GM13977 (cell line): ENCODE data around the gene TFF1.
A peak's percentile ranks its signal among the peaks of the same experiment; 100 is the strongest.

Experiments used
- DNase-seq: peaks from one replicate; pipeline ENCODE4 v3.0.0; 2012; ENCODE audit warnings: low spot score
- in situ Hi-C: fragments of 300-500 bp; cut with MboI; formaldehyde crosslinking; loops from one replicate; pipeline ENCODE4 v1.12.0; 2022; ENCODE audit warnings: low sequenced_read_pairs, low pct_unique_long_range_greater_than_20kb, mixed read lengths, inconsistent platforms; ENCODE audit not compliant: unreplicated experiment
- TF ChIP-seq, protein P1 (sequence below): IDR thresholded peaks from 2 replicates; pipeline ENCODE4 v1.5.1; 2012; ENCODE audit warnings: mild to moderate bottlenecking, control low read depth; ENCODE audit not compliant: insufficient read depth; ENCODE audit errors: extremely low read depth, missing control alignments

TFF1 gene

GRCh38 chr21:42395302-42395701 is 29.0 kb upstream of the TFF1 start:
- in situ Hi-C loops, result loop anchor here (10.0 kb wide), 1 partner anchor 49 kb away; no protein-coding TSS in a partner anchor
- DNase-seq, result no peak
- TF ChIP-seq, protein P1, sequence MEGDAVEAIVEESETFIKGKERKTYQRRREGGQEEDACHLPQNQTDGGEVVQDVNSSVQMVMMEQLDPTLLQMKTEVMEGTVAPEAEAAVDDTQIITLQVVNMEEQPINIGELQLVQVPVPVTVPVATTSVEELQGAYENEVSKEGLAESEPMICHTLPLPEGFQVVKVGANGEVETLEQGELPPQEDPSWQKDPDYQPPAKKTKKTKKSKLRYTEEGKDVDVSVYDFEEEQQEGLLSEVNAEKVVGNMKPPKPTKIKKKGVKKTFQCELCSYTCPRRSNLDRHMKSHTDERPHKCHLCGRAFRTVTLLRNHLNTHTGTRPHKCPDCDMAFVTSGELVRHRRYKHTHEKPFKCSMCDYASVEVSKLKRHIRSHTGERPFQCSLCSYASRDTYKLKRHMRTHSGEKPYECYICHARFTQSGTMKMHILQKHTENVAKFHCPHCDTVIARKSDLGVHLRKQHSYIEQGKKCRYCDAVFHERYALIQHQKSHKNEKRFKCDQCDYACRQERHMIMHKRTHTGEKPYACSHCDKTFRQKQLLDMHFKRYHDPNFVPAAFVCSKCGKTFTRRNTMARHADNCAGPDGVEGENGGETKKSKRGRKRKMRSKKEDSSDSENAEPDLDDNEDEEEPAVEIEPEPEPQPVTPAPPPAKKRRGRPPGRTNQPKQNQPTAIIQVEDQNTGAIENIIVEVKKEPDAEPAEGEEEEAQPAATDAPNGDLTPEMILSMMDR, result no peak

DNA sequence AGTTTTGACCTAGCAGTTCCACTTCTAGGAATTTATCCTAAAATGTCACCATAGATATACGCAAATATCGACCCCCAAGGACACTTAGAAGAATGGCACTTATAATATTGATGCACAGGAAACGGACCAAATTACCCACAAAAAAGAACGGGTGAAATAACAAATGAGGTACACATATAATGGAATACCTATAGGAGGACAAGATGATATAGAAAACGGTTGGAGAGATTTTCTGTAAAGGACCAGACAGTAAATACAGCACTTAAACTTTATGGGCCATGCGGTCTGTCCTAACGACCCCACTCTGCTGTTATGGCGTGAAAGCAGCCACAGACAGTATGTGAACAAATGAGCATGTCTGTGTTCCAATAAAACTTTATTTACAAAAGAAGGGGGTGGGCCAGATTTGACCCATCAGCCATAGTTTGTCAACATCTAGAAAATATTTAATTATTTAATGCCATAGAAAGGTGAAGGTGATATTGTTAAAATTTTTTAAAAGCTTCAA is 27.2 kb upstream of the TFF1 start:
- no peak for DNase-seq
- TF ChIP-seq, protein P1, result no peak
- in situ Hi-C loops, result loop anchor here (10.0 kb wide), 1 partner anchor 51 kb away; no protein-coding TSS in a partner anchor

GRCh38 chr21:42392731-42393442 is 26.6 kb upstream of the TFF1 start:
- TF ChIP-seq, protein P1, result no peak
- in situ Hi-C loops, result loop anchor here (10.0 kb wide), 1 partner anchor 52 kb away; no protein-coding TSS in a partner anchor
- DNase-seq, result peak; percentile 74

GRCh38 chr21:42391297-42391696 is 25.0 kb upstream of the TFF1 start:
- TF ChIP-seq, protein P1, result no peak
- in situ Hi-C loops, result loop anchor here (10.0 kb wide), 1 partner anchor 54 kb away; no protein-coding TSS in a partner anchor
- no peak for DNase-seq

GRCh38 chr21:42390696-42391095 is 24.4 kb upstream of the TFF1 start:
- TF ChIP-seq, protein P1, result no peak
- in situ Hi-C loops, result loop anchor here (10.0 kb wide), 1 partner anchor 54 kb away; no protein-coding TSS in a partner anchor
- no peak for DNase-seq

GRCh38 chr21:42390193-42390592 is 23.9 kb upstream of the TFF1 start:
- in situ Hi-C loops, result loop anchor here (10.0 kb wide), 1 partner anchor 55 kb away; no protein-coding TSS in a partner anchor
- TF ChIP-seq, protein P1, result no peak
- no peak for DNase-seq
